Smooth muscle cell (in vitro differentiated cells): ENCODE data around the gene NSL1. TPM values are rescaled to one million over a fixed set of nuclear protein-coding genes. Genes with fewer than 3 reads are reported as not detected.
"Not testable (repeated sequence)": the region's sequence is repeated elsewhere in the genome, so short reads cannot be mapped to it uniquely, and the experiment has no call there.

Experiments used
- DNase-seq: peaks from one replicate; lab custom pipeline; 2025; ENCODE audit not compliant: unreplicated experiment; lab: John Stamatoyannopoulos, UW
- H2AFZ ChIP-seq: fragments of 200-600 bp; sonication (generic); 2 replicates; pipeline ENCODE4 v1.6.0; 2016; ENCODE audit warnings: antibody characterized with exemption, low read depth, mild to moderate bottlenecking
- H3F3A ChIP-seq: fragments of 200-600 bp; sonication (generic); 2 replicates; pipeline ENCODE4 v1.6.0; 2017; ENCODE audit warnings: antibody characterized with exemption, low read depth
- H3K27ac ChIP-seq: fragments of 200-600 bp; sonication (generic); 2 replicates; pipeline ENCODE4 v1.5.1; 2016; ENCODE audit warnings: low read depth, mild to moderate bottlenecking
- H3K27me3 ChIP-seq: fragments of 200-600 bp; sonication (generic); 2 replicates; pipeline ENCODE4 v1.6.1; 2016; ENCODE audit warnings: low read depth, mild to moderate bottlenecking
- H3K36me3 ChIP-seq: fragments of 200-600 bp; sonication (generic); 2 replicates; pipeline ENCODE4 v1.5.1; 2016; ENCODE audit warnings: low read depth
- H3K4me1 ChIP-seq: fragments of 200-600 bp; sonication (generic); 2 replicates; pipeline ENCODE4 v1.5.1; 2016; ENCODE audit warnings: low read depth
- H3K4me2 ChIP-seq: fragments of 200-600 bp; sonication (generic); 2 replicates; pipeline ENCODE4 v1.6.0; 2016; ENCODE audit warnings: mild to moderate bottlenecking
- H3K4me3 ChIP-seq: fragments of 200-600 bp; sonication (generic); 2 replicates; pipeline ENCODE4 v1.5.1; 2016; ENCODE audit warnings: mild to moderate bottlenecking
- H3K79me2 ChIP-seq: fragments of 200-600 bp; sonication (generic); 2 replicates; pipeline ENCODE4 v1.6.0; 2016; ENCODE audit warnings: low read depth, mild to moderate bottlenecking
- H3K9ac ChIP-seq: fragments of 200-600 bp; sonication (generic); 2 replicates; pipeline ENCODE4 v1.6.0; 2016; ENCODE audit warnings: low read depth
- H3K9me3 ChIP-seq: fragments of 200-600 bp; sonication (generic); replicated peaks from 2 replicates; pipeline ENCODE4 v1.5.1; 2016; ENCODE audit warnings: low read depth
- H4K20me1 ChIP-seq: fragments of 200-600 bp; sonication (generic); 2 replicates; pipeline ENCODE4 v1.6.0; 2016; ENCODE audit warnings: low read depth
- WGBS: methylation state at CpG from one replicate; pipeline ENCODE4 v1.1.7; 2016; ENCODE audit warnings: low lambda C conversion rate; 5-methylcytosine and 5-hydroxymethylcytosine counted together
- polyA plus RNA-seq: library from polyadenylated mRNA; unstranded; fragments of >200 nt; fragmentation: Nextera tagmentation; extraction: Ambion mirVana; gene quantifications from 2 replicates; pipeline ENCODE4 v1.2.1, GENCODE V29; 2016
- total RNA-seq: library from RNA; depleted of rRNA; stranded (reverse); fragments of >200 nt; gene quantifications from 2 replicates; pipeline ENCODE4 v1.2.3, GENCODE V29; 2014
- TF ChIP-seq, protein P1 (sequence below): fragments of 200-600 bp; sonication (generic); IDR thresholded peaks from 2 replicates; pipeline ENCODE4 v1.5.1; 2017; ENCODE audit warnings: borderline replicate concordance, mild to moderate bottlenecking, antibody characterized with exemption; ENCODE audit not compliant: insufficient read depth, poor library complexity, severe bottlenecking

The NSL1 gene
- total and polyA plus RNA-seq, 2 experiments from 2014 or later: 30.9 to 34.5 TPM

DNA sequence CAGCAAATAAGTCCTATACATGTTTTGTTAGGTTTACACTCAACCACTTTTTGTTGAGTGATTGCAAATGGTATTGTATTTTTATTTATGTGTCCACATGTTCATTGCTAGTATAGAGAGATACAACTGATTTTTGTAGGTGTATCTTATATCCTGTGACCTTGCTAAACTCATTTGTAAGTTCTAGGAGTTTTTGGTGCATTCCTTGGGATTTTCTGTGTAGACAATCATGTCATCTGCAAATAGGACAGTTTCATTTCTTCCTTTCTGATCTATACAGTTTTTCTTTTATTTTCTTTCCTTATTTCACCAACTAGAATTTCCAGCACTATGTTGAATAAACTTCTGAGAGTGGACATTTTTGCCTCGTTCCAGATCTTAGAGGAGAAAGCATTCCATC is 75.4 kb downstream of the NSL1 start:
- Histone ChIP-seq H3K9ac (no peak overlapping the region), H4K20me1 (no peaks in the 10 kb centered on the region), H3K79me2 (no peaks in the 10 kb centered on the region), H3K4me1 (peaks cover 11% of the 10 kb centered on the region), H3K36me3 (no peaks in the 10 kb centered on the region), H3K27me3 (peaks cover 7% of the 10 kb centered on the region), H3K4me3 (no peak overlapping the region), H3K27ac (no peak overlapping the region), H3K9me3 (no peaks in the 10 kb centered on the region), H3K4me2 (no peak overlapping the region), H2AFZ (no peak overlapping the region), H3F3A (peaks cover 4% of the 10 kb centered on the region)
- DNase-seq: no peak
- TF ChIP-seq, protein P1, sequence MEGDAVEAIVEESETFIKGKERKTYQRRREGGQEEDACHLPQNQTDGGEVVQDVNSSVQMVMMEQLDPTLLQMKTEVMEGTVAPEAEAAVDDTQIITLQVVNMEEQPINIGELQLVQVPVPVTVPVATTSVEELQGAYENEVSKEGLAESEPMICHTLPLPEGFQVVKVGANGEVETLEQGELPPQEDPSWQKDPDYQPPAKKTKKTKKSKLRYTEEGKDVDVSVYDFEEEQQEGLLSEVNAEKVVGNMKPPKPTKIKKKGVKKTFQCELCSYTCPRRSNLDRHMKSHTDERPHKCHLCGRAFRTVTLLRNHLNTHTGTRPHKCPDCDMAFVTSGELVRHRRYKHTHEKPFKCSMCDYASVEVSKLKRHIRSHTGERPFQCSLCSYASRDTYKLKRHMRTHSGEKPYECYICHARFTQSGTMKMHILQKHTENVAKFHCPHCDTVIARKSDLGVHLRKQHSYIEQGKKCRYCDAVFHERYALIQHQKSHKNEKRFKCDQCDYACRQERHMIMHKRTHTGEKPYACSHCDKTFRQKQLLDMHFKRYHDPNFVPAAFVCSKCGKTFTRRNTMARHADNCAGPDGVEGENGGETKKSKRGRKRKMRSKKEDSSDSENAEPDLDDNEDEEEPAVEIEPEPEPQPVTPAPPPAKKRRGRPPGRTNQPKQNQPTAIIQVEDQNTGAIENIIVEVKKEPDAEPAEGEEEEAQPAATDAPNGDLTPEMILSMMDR: no peak
- WGBS: 61% methylated on average over 1 of the region's 1 CpG

DNA sequence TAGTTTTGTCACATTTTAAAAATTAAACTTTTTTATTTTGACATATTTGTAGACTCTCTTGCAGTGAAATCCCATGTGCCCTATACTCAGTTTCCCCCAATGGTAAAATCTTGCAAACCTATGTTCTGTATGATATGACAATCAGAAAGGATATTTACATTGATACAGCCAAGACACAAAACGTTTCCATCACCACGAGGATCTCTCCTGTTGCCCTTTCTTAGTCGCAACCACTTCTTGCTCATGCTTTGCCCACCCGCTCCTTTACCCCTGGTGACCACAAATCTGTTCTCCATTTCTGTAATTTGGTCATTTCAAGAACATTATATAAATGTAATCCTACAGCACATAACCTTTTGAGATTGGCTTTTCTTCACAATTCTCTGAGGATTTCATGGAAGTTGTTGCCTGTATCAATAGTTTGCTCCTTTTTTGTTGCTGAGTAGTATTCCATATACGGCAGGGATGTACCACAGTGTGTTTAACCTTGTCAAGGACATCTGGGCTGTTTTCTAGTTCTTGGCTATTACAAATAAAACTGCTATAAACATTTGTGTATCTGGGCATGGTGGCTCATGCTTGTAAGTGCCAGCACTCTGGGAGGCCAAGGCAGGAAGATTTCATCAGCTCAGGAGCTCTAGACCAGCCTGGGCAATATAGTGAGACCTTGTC is 78.0 kb downstream of the NSL1 start:
- Histone ChIP-seq H3K4me3 (no peak overlapping the region), H3K4me2 (no peak overlapping the region), H4K20me1 (no peaks in the 10 kb centered on the region), H3K27me3 (peaks cover 7% of the 10 kb centered on the region), H3K9me3 (no peaks in the 10 kb centered on the region), H3K27ac (no peak overlapping the region), H3F3A (peaks cover 4% of the 10 kb centered on the region), H2AFZ (no peak overlapping the region), H3K9ac (no peak overlapping the region), H3K36me3 (no peaks in the 10 kb centered on the region), H3K4me1 (peaks cover 11% of the 10 kb centered on the region), H3K79me2 (no peaks in the 10 kb centered on the region)
- 95% methylated on average over 5 of the region's 5 CpGs for WGBS
- no peak for DNase-seq
- TF ChIP-seq, protein P1: no peak

DNA sequence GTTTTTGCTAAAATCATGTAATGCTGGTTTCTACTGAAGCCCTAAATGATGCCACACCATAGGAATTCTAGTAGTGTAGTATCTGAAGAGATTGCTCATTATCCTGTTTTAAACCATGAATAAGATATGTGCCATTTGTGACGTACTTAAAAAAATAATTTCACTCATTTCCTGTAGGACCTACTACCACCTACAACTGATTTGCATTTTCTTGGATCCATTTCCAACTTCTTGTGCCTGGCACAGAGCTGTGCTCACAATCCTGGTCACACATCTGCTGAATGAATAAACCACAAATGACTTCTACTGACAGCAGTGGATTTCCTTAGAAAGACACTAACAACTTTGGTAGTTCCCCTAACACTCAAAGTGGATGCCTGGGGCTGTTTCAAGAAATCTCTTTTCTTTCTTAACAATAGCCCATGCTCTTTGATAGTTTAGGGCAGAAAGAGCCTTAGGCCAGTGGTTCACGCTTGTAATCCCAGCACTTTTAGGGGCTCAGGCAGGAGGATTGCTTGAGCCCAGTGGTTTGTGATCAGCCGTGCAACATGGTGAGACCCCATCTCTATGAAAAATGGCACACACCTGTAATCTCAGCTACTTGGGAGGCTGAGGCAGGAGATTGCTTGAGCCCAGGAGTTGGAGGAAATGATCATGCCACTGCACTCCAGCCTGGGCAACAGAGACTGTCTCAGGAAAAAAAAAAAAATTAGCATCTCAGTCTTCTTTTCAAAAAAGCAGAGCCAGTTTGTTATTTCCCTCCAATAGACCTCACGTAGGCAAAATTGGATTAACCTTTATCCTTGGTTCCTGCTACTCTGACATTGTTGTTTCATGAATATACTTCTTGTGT is 78.9 kb downstream of the NSL1 start:
- Histone ChIP-seq H4K20me1 (no peaks in the 10 kb centered on the region), H3K4me1 (peaks cover 11% of the 10 kb centered on the region), H3F3A (peaks cover 4% of the 10 kb centered on the region), H3K4me3 (no peak overlapping the region), H3K36me3 (no peaks in the 10 kb centered on the region), H2AFZ (no peak overlapping the region), H3K27me3 (peaks cover 4% of the 10 kb centered on the region), H3K79me2 (no peaks in the 10 kb centered on the region), H3K9me3 (no peaks in the 10 kb centered on the region), H3K27ac (peak overlapping the region; percentile 70), H3K9ac (no peak overlapping the region), H3K4me2 (peak overlapping the region; percentile 24)
- no peak for DNase-seq
- TF ChIP-seq, protein P1: no peak
- WGBS: 46% methylated on average over 4 of the region's 4 CpGs

DNA sequence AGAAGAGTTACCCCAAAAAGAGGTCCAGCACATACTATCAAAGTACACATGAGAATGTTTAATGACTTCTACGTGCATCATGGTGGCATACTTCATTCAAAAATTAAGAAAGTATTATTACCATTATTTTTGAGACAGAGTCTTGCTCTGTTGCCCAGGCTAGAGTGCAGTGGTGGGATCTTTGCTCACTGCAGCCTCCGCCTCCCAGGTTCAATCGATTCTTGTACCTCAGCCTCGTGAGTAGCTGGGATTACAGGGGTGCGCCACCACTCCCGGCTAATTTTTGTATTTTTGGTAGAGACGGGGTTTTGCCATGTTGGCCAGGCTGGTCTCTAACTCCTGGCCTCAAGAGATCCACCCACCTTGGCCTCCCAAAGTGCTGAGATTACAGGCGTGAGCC is 79.6 kb downstream of the NSL1 start:
- H3K9me3 ChIP-seq, DNase-seq, H3F3A ChIP-seq, H3K4me2 ChIP-seq, H3K79me2 ChIP-seq, H4K20me1 ChIP-seq, H3K9ac ChIP-seq, H3K4me3 ChIP-seq, H3K36me3 ChIP-seq, H3K27me3 ChIP-seq, H2AFZ ChIP-seq: not testable (repeated sequence)
- 96% methylated on average over 8 of the region's 8 CpGs for WGBS
- H3K27ac ChIP-seq: peak overlapping the region; percentile 70
- peaks cover 11% of the 10 kb centered on the region for H3K4me1 ChIP-seq
